Measurements from ENCODE around the gene FER. TPM values are rescaled to one million over a fixed set of nuclear protein-coding genes. Genes with fewer than 3 reads are reported as not detected.
"Not testable (repeated sequence)": the region's sequence is repeated elsewhere in the genome, so short reads cannot be mapped to it uniquely, and the experiment has no call there.

Gene FER
- total and polyA plus RNA-seq, 10 donors = 0.96 to 38.8 (median 21.2) TPM

DNA sequence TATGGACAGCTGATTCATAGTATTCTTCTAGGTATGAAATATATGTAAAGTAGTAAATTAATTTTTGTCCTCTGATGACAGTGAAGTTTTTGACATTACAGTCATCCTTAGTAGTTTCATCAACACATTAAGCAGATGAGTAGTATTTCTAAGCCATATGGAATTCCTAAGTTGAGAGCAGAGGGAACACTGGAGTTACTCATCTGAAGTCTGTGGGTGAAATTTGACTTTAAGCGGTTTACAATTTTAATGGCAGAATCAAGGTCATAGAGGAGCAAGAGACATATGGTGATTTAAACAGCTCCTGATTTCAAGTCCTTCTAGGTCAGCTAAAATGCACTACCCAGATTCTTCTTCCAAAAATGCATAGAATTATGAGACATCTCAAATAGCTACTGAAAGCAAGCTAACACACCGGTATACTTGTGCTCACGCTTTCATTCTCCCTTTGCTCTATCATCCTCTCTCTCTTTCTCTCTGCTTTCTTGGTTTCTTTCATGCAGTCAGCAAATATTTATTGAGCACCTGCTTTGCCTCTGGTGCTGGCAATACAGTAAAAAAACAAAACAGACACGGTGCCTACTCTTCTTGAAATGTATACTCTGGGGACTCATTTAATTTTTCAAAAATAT, 235.9 kb downstream of the FER start:
- Histone ChIP-seq H3K27me3 (replicated peaks in 1 of 7) (no peaks in the 10 kb centered on the region), H3K4me3 (no peak overlapping the region), H3K4me1 (no peaks in the 10 kb centered on the region), H3K9me3 (peaks cover 0 to 11% (median 5%) of the 10 kb centered on the region in 8 donors), H3K27ac (no peak overlapping the region), H3K36me3 (peaks cover 0 to 15% (median 0%) of the 10 kb centered on the region in 6 donors)
- 69 to 96% (median 80%) methylated on average over 4 of the region's 4 CpGs for WGBS, 5 donors
- TF ChIP-seq POLR2A (IDR thresholded peaks at IDR 0.05) = no peak
- no peak for TF ChIP-seq POLR2AphosphoS5 (IDR thresholded peaks at IDR 0.05)
- TF ChIP-seq, protein P1, sequence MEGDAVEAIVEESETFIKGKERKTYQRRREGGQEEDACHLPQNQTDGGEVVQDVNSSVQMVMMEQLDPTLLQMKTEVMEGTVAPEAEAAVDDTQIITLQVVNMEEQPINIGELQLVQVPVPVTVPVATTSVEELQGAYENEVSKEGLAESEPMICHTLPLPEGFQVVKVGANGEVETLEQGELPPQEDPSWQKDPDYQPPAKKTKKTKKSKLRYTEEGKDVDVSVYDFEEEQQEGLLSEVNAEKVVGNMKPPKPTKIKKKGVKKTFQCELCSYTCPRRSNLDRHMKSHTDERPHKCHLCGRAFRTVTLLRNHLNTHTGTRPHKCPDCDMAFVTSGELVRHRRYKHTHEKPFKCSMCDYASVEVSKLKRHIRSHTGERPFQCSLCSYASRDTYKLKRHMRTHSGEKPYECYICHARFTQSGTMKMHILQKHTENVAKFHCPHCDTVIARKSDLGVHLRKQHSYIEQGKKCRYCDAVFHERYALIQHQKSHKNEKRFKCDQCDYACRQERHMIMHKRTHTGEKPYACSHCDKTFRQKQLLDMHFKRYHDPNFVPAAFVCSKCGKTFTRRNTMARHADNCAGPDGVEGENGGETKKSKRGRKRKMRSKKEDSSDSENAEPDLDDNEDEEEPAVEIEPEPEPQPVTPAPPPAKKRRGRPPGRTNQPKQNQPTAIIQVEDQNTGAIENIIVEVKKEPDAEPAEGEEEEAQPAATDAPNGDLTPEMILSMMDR (IDR thresholded peaks at IDR 0.05 in 8 of 11, conservative IDR thresholded peaks at IDR 0.05 in 3 of 11) = no peak
- DNase-seq = no peak
- intact Hi-C loops (cut with DNase I; ENCODE audit: low total_unique reads) = no loop called here

GRCh38 chr5:108989761-108990392, 242.2 kb downstream of the FER start:
- peaks cover 0 to 33% (median 17%) of the 10 kb centered on the region in 8 donors for H3K9me3 ChIP-seq
- DNase-seq = no peak
- no peak overlapping the region for H3K27ac ChIP-seq
- intact Hi-C loops (cut with DNase I; ENCODE audit: low total_unique reads) = no loop called here
- TF ChIP-seq, protein P1 (IDR thresholded peaks at IDR 0.05 in 8 of 11, conservative IDR thresholded peaks at IDR 0.05 in 3 of 11) = no peak
- TF ChIP-seq POLR2AphosphoS5 (IDR thresholded peaks at IDR 0.05) (no peak), POLR2A (IDR thresholded peaks at IDR 0.05) (no peak)
- H3K4me3 ChIP-seq = no peak overlapping the region
- peaks cover 0 to 22% (median 0%) of the 10 kb centered on the region in 6 donors for H3K36me3 ChIP-seq
- no peaks in the 10 kb centered on the region for H3K4me1 ChIP-seq
- 79 to 89% (median 82%) methylated on average over 1 of the region's 1 CpG for WGBS, 5 donors
- H3K27me3 ChIP-seq (replicated peaks in 1 of 7) = no peaks in the 10 kb centered on the region

DNA sequence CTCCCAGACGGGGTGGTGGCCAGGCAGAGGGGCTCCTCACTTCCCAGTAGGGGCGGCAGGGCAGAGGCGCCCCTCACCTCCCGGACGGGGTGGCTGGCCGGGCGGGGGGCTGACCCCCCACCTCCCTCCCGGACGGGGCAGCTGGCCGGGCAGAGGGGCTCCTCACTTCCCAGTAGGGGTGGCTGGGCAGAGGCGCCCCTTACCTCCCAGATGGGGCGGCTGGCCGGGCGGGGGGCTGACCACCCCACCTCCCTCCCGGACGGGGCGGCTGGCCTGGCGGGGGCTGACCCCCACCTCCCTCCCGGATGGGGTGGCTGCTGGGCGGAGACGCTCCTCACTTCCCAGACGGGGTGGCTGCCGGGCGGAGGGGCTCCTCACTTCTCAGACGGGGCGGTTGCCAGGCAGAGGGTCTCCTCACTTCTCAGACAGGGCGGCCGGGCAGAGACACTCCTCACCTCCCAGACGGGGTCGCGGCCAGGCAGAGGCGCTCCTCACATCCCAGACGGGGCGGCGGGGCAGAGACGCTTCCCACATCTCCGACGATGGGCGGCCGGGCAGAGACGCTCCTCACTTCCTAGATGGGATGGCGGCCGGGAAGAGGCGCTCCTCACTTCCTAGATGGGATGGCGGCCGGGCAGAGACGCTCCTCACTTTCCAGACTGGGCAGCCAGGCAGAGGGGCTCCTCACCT, 244.8 kb downstream of the FER start:
- H3K27me3 ChIP-seq (replicated peaks in 1 of 7); H3K27ac ChIP-seq; DNase-seq; H3K4me1 ChIP-seq; intact Hi-C loops (cut with DNase I; ENCODE audit: low total_unique reads); H3K4me3 ChIP-seq: not testable (repeated sequence)
- peaks cover 0 to 10% (median 0%) of the 10 kb centered on the region in 6 donors for H3K36me3 ChIP-seq
- H3K9me3 ChIP-seq = peaks cover 0 to 37% (median 15%) of the 10 kb centered on the region in 8 donors
- WGBS, 5 donors = 95 to 99% (median 98%) methylated on average over 26 to 47 of the region's 47 CpGs

GRCh38 chr5:108993440-108993839, 245.7 kb downstream of the FER start:
- H3K36me3 ChIP-seq = peaks cover 0 to 17% (median 0%) of the 10 kb centered on the region in 6 donors
- DNase-seq; H3K4me1 ChIP-seq; H3K27me3 ChIP-seq (replicated peaks in 1 of 7); H3K4me3 ChIP-seq; intact Hi-C loops (cut with DNase I; ENCODE audit: low total_unique reads); H3K27ac ChIP-seq: not testable (repeated sequence)
- peaks cover 0 to 37% (median 14%) of the 10 kb centered on the region in 8 donors for H3K9me3 ChIP-seq
- 88 to 95% (median 92%) methylated on average over 6 to 12 of the region's 12 CpGs for WGBS, 5 donors

GRCh38 chr5:108997720-108998119, 250.0 kb downstream of the FER start:
- no peak for DNase-seq
- Histone ChIP-seq H3K4me3 (no peak overlapping the region), H3K27me3 (replicated peaks in 1 of 7) (no peaks in the 10 kb centered on the region), H3K4me1 (no peaks in the 10 kb centered on the region), H3K36me3 (peaks cover 0 to 15% (median 0%) of the 10 kb centered on the region in 6 donors), H3K27ac (no peak overlapping the region), H3K9me3 (peaks cover 0 to 31% (median 14%) of the 10 kb centered on the region in 8 donors)
- no peak for TF ChIP-seq POLR2A (IDR thresholded peaks at IDR 0.05)
- no peak for TF ChIP-seq POLR2AphosphoS5 (IDR thresholded peaks at IDR 0.05)
- WGBS, 5 donors = 83 to 97% (median 93%) methylated on average over 4 of the region's 4 CpGs
- intact Hi-C loops (cut with DNase I; ENCODE audit: low total_unique reads) = no loop called here
